ENCODE data around the gene ENKUR.

DNA sequence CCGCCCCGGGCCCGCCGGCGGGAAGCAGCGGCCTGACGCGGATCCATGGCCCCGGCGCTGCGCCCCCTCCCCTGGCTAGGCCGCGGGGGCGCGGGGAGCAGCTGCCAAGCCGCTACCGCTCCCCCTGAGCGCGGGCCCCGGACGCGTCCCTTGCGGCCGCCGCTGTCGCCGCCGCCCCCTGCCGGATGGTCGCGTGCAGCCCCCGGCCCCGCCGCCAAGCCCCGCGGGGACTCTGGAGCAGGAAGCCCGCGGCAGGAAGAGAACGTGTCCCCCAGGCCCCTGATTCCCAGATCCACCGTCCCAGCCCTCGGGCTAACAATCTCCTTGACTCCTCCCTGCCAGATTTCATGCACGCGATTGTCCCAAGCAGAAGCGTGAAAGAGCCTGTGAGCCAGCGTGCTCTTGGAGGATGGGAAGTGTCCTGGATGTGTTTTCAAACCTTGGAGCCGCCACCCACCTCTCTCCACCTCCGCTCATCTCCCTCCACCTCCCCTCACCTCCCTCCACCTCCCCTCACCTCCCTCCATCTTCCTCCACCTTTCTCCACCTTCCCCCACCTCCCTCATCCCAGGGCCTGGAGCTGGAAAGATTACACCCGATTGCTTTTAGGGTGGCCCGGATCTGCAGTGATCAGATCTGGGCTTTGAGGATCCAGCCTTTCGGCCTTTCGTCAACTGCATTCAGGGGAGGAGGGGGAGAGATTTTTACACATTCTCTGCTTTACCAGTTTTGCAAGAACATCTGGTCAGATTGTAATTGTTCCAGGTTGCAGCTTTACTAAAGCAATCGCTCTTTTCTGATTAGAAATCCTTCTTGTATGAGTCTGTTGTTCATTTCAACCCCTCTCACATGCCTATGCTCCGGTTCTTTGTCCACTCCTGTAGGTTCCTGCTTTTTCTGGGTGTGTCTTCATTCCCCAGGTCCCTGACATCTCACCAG lies 63.0 kb downstream of the ENKUR start:
- TF ChIP-seq, protein P1, sequence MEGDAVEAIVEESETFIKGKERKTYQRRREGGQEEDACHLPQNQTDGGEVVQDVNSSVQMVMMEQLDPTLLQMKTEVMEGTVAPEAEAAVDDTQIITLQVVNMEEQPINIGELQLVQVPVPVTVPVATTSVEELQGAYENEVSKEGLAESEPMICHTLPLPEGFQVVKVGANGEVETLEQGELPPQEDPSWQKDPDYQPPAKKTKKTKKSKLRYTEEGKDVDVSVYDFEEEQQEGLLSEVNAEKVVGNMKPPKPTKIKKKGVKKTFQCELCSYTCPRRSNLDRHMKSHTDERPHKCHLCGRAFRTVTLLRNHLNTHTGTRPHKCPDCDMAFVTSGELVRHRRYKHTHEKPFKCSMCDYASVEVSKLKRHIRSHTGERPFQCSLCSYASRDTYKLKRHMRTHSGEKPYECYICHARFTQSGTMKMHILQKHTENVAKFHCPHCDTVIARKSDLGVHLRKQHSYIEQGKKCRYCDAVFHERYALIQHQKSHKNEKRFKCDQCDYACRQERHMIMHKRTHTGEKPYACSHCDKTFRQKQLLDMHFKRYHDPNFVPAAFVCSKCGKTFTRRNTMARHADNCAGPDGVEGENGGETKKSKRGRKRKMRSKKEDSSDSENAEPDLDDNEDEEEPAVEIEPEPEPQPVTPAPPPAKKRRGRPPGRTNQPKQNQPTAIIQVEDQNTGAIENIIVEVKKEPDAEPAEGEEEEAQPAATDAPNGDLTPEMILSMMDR (conservative IDR thresholded peaks at IDR 0.05; ENCODE audit: low read depth, low read length): no peak; the same call in 1 of the 2 replicates
- TF ChIP-seq EZH2 (IDR thresholded peaks at IDR 0.05; ENCODE audit: low read length, unreplicated experiment): no peak
- TF ChIP-seq EZH2phosphoT487 (IDR thresholded peaks at IDR 0.05; ENCODE audit: borderline replicate concordance, low read length): no peak

All from PC-3 (cell line).